Measurements from ENCODE around the gene GAR1. TPM values are rescaled to one million over a fixed set of nuclear protein-coding genes. Genes with fewer than 3 reads are reported as not detected.

The GAR1 gene
- total and polyA plus RNA-seq, 9 of the 15 experiments (the other 6 are each of a cell fraction or from before 2014, with no cell fraction given): 35.7 to 194 (median 68.2) TPM

- peak in 1 of 2 experiments; percentile 41; a peak in 1 of 4 replicates for TF ChIP-seq ZNF318 (IDR thresholded peaks at IDR 0.05; ENCODE audit: borderline replicate concordance in 1 of 2, low read depth in 1 of 2)
- no peak for TF ChIP-seq ERF (CRISPR knock-in tag; IDR thresholded peaks at IDR 0.05)
- TF ChIP-seq TFE3 (CRISPR knock-in tag; IDR thresholded peaks at IDR 0.05): no peak
- no peak for TF ChIP-seq RFX7 (CRISPR knock-in tag; IDR thresholded peaks at IDR 0.05)
- no peak for TF ChIP-seq ARNT (IDR thresholded peaks at IDR 0.05)
- no peak for TF ChIP-seq CBX3 (IDR thresholded peaks at IDR 0.05; ENCODE audit: borderline replicate concordance in 1 of 2, low read length in 2 of 2)
- no peak for TF ChIP-seq SREBF1 (IDR thresholded peaks at IDR 0.05; ENCODE audit: borderline replicate concordance, low read depth, low read length)
- TF ChIP-seq PKNOX1 (IDR thresholded peaks at IDR 0.05): peak; percentile 88
- TF ChIP-seq EP300 (IDR thresholded peaks at IDR 0.05; ENCODE audit: low read length): peak; percentile 36; the same call in 1 of the 2 replicates
- TF ChIP-seq ZNF592 (IDR thresholded peaks at IDR 0.05): no peak
- TF ChIP-seq JUND (IDR thresholded peaks at IDR 0.05; ENCODE audit: borderline replicate concordance, low read depth, low read length): peak; percentile 43; the same call in 1 of the 2 replicates
- no peak for TF ChIP-seq JUND (tag; IDR thresholded peaks at IDR 0.05; ENCODE audit: borderline replicate concordance, low read depth, low read length)
- no peak for TF ChIP-seq STAG1 (CRISPR knock-in tag; IDR thresholded peaks at IDR 0.05; ENCODE audit: borderline replicate concordance)
These were observed 3.9 kb upstream of the GAR1 start (continued) for GRCh38 chr4:109811707-109812106.

Data from K562 (cell line).